ENCODE data around the gene RTN4RL1. TPM values are rescaled to one million over a fixed set of nuclear protein-coding genes. Genes with fewer than 3 reads are reported as not detected.

The RTN4RL1 gene
- total RNA-seq, 2 experiments from 2014 or later, result not detected

DNA sequence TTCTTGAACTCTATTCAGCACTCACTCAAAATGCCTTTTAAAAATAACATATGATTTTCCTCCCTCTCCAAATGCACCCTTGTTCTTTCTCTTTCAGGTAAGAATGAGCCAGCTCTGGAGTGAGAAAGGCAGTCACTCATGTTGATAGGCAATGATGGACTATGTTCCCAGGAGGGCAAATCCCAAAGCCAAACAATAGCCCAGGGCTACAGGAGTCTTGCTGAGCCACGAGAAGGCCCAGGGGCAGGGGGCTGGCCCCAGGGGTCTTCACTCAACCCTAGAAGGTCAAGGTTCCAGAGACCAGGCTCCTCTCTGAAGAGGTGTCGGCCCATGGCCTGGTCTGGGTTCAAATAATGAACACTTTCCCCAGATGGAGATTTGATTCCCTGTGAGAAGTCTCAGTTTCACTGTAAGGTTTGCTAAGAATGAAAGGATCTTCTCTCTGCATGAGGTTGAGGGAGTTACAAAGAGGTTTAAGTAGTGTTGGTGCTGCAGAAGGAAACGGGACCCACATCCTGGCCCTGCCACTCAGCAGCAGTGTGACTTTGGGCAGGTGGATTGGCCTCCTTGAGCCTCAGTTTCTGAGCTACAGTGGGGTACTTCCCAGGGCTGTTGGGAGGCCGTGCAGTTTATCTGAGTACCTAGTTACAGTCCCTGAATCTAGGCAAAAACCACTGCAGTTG is 49.0 kb downstream of the RTN4RL1 start:
- Histone ChIP-seq H4K20me1 (ENCODE audit: insufficient read depth, low read length) (no peaks in the 10 kb centered on the region), H3K4me3 (ENCODE audit: low read depth, low read length, poor library complexity, severe bottlenecking) (no peak overlapping the region), H3K36me3 (ENCODE audit: insufficient read depth, low read length) (no peaks in the 10 kb centered on the region), H3K4me2 (ENCODE audit: low read length) (no peak overlapping the region), H3K4me1 (ENCODE audit: insufficient read depth, low read length, poor library complexity, severe bottlenecking) (peaks cover 5% of the 10 kb centered on the region), H2AFZ (ENCODE audit: low read length) (no peak overlapping the region), H3K79me2 (ENCODE audit: insufficient read depth, low read depth, low read length) (no peaks in the 10 kb centered on the region), H3K9me3 (ENCODE audit: low read length) (no peaks in the 10 kb centered on the region), H3K9me2 (ENCODE audit: insufficient read depth, low read length) (no peaks in the 10 kb centered on the region), H3K27ac (ENCODE audit: low read depth, low read length, poor library complexity, severe bottlenecking) (no peak overlapping the region)
- TF ChIP-seq, protein P1, sequence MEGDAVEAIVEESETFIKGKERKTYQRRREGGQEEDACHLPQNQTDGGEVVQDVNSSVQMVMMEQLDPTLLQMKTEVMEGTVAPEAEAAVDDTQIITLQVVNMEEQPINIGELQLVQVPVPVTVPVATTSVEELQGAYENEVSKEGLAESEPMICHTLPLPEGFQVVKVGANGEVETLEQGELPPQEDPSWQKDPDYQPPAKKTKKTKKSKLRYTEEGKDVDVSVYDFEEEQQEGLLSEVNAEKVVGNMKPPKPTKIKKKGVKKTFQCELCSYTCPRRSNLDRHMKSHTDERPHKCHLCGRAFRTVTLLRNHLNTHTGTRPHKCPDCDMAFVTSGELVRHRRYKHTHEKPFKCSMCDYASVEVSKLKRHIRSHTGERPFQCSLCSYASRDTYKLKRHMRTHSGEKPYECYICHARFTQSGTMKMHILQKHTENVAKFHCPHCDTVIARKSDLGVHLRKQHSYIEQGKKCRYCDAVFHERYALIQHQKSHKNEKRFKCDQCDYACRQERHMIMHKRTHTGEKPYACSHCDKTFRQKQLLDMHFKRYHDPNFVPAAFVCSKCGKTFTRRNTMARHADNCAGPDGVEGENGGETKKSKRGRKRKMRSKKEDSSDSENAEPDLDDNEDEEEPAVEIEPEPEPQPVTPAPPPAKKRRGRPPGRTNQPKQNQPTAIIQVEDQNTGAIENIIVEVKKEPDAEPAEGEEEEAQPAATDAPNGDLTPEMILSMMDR (conservative IDR thresholded peaks at IDR 0.05; ENCODE audit: low read length), result no peak
- no peak for TF ChIP-seq EZH2phosphoT487 (IDR thresholded peaks at IDR 0.05; ENCODE audit: borderline replicate concordance, low read depth, low read length)
- ChIA-PET POLR2A (interaction anchor here (0.5 kb wide), 1 partner anchor 275 kb away, joined by 3 read pairs; no protein-coding TSS in a partner anchor), CTCF (ENCODE audit: unreplicated experiment) (no interaction called here)
- DNase-seq (ENCODE audit: low spot score), result no peak
- intact Hi-C loops (cut with micrococcal nuclease; ENCODE audit: unreplicated experiment), result no loop called here
- no TSS peak for BruUV-seq (replicated peaks)

DNA sequence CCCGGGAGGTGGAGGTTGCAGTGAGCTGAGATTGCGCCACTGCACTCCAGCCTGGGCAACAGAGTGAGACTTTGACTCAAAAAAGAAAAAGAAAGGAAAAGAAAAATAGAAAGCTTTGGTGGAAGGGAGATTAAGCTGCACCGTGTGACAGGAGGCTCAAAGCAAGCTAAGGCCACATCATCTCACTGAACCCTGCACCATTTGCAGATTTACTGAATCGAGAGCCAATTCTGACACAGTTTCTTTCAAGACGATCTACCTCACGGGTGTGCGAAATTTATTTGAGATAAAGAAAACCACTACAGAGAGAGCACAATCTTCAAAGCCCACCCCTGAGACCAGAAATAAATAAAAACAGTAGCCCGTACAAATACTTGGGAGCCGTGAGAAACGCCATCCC is 49.6 kb downstream of the RTN4RL1 start:
- ChIA-PET POLR2A (no interaction called here), CTCF (ENCODE audit: unreplicated experiment) (no interaction called here)
- no TSS peak for BruUV-seq (replicated peaks)

More for the DNA sequence above, 49.6 kb downstream of the RTN4RL1 start:
- Histone ChIP-seq H3K4me3 (ENCODE audit: low read depth, low read length, poor library complexity, severe bottlenecking) (no peak overlapping the region), H4K20me1 (ENCODE audit: insufficient read depth, low read length) (no peaks in the 10 kb centered on the region), H3K4me2 (ENCODE audit: low read length) (no peak overlapping the region), H3K4me1 (ENCODE audit: insufficient read depth, low read length, poor library complexity, severe bottlenecking) (peaks cover 5% of the 10 kb centered on the region), H3K36me3 (ENCODE audit: insufficient read depth, low read length) (no peaks in the 10 kb centered on the region), H3K9me2 (ENCODE audit: insufficient read depth, low read length) (no peaks in the 10 kb centered on the region), H3K9me3 (ENCODE audit: low read length) (no peaks in the 10 kb centered on the region), H3K79me2 (ENCODE audit: insufficient read depth, low read depth, low read length) (no peaks in the 10 kb centered on the region), H2AFZ (ENCODE audit: low read length) (no peak overlapping the region), H3K27ac (ENCODE audit: low read depth, low read length, poor library complexity, severe bottlenecking) (no peak overlapping the region)
- no peak for DNase-seq (ENCODE audit: low spot score)
- intact Hi-C loops (cut with micrococcal nuclease; ENCODE audit: unreplicated experiment), result no loop called here
- TF ChIP-seq EZH2phosphoT487 (IDR thresholded peaks at IDR 0.05; ENCODE audit: borderline replicate concordance, low read depth, low read length), result no peak
- TF ChIP-seq, protein P1 (conservative IDR thresholded peaks at IDR 0.05; ENCODE audit: low read length), result no peak
